ENCODE data around the gene ESAM. TPM values are rescaled to one million over a fixed set of nuclear protein-coding genes. Genes with fewer than 3 reads are reported as not detected.

The ESAM gene
- polyA plus RNA-seq, 1 donor from 2014 or later: 0.77 TPM

DNA sequence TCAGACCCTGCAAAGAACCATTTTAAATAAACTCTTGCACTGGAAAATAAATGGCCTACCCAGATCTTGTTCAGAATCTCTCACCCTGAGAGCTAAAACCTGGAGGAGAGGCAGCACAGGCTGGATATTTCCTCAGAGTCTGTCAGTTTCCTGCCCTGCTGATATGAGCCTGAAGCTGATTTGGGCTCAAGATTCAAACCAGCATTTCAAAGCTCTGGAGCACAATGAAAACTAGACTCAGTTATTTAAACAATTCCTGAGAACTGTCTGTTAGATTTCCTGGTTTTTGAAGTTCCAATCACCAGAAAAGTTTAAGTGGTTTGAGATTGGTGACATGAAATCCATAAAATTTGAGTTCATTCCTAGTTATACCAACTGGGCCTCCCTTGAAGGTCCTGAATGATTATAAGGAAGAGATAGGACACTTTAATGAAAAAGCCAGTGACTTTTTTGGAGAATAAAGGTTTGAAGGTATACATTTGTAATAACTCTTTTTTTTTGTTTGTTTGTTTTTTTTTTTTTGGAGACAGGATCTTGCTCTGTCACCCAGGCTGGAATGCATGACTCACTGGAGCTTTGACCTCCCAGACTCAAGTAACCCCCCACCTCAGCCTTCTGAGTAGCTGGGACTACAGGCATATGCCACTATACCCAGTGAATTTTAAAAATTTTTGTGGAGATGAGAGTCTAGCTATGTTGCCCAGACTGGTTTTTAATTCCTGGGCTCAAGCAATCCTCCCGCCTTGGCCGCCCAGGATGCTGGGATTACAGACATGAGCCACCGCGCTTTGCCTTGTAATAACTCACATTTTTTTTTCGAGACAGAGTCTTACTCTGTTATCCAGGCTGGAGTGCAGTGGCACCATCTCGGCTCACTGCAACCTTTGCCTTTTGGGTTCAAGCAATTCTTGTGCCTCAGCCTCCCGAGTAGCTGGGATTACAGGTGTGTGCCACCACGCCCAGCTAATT is 8.0 kb upstream of the ESAM start:
- TF ChIP-seq EP300 (conservative IDR thresholded peaks at IDR 0.05; ENCODE audit: poor library complexity, severe bottlenecking) (no peak), POLR2AphosphoS5 (IDR thresholded peaks at IDR 0.05) (no peak), EZH2 (IDR thresholded peaks at IDR 0.05; ENCODE audit: borderline replicate concordance, insufficient read depth, low read length, poor library complexity, severe bottlenecking) (no peak), MXI1 (conservative IDR thresholded peaks at IDR 0.05; ENCODE audit: poor library complexity, severe bottlenecking) (no peak), SMC3 (conservative IDR thresholded peaks at IDR 0.05; ENCODE audit: poor library complexity) (no peak), TAF1 (IDR thresholded peaks at IDR 0.05; ENCODE audit: low read depth) (no peak), RAD21 (conservative IDR thresholded peaks at IDR 0.05) (no peak), CTCF (IDR thresholded peaks at IDR 0.05; ENCODE audit: poor library complexity, severe bottlenecking) (no peak)
- TF ChIP-seq, protein P1, sequence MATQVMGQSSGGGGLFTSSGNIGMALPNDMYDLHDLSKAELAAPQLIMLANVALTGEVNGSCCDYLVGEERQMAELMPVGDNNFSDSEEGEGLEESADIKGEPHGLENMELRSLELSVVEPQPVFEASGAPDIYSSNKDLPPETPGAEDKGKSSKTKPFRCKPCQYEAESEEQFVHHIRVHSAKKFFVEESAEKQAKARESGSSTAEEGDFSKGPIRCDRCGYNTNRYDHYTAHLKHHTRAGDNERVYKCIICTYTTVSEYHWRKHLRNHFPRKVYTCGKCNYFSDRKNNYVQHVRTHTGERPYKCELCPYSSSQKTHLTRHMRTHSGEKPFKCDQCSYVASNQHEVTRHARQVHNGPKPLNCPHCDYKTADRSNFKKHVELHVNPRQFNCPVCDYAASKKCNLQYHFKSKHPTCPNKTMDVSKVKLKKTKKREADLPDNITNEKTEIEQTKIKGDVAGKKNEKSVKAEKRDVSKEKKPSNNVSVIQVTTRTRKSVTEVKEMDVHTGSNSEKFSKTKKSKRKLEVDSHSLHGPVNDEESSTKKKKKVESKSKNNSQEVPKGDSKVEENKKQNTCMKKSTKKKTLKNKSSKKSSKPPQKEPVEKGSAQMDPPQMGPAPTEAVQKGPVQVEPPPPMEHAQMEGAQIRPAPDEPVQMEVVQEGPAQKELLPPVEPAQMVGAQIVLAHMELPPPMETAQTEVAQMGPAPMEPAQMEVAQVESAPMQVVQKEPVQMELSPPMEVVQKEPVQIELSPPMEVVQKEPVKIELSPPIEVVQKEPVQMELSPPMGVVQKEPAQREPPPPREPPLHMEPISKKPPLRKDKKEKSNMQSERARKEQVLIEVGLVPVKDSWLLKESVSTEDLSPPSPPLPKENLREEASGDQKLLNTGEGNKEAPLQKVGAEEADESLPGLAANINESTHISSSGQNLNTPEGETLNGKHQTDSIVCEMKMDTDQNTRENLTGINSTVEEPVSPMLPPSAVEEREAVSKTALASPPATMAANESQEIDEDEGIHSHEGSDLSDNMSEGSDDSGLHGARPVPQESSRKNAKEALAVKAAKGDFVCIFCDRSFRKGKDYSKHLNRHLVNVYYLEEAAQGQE (IDR thresholded peaks at IDR 0.05; ENCODE audit: borderline replicate concordance): no peak
- no peaks in the 10 kb centered on the region for H3F3A ChIP-seq (ENCODE audit: insufficient read depth, low read length, poor library complexity, severe bottlenecking)
- H3K4me2 ChIP-seq (ENCODE audit: low read length): no peak overlapping the region
- H4K20me1 ChIP-seq (ENCODE audit: insufficient read depth): no peaks in the 10 kb centered on the region
- H3K79me2 ChIP-seq (replicated peaks; ENCODE audit: insufficient read depth, low read length): no peaks in the 10 kb centered on the region
- no peaks in the 10 kb centered on the region for H3K9me2 ChIP-seq (ENCODE audit: insufficient read depth, low read length)
- H3K27ac ChIP-seq (ENCODE audit: low read length): no peak overlapping the region
- H3K9me3 ChIP-seq (ENCODE audit: low read length): no peaks in the 10 kb centered on the region
- H3K27me3 ChIP-seq (ENCODE audit: insufficient read depth, low read depth, low read length): no peaks in the 10 kb centered on the region
- H2AFZ ChIP-seq (ENCODE audit: low read depth, low read length): no peak overlapping the region
- no peak overlapping the region for H3K9ac ChIP-seq (ENCODE audit: low read length)
- H3K36me3 ChIP-seq (ENCODE audit: insufficient read depth, low read length): no peaks in the 10 kb centered on the region
- H3K4me3 ChIP-seq (ENCODE audit: low read length): no peak overlapping the region

DNA sequence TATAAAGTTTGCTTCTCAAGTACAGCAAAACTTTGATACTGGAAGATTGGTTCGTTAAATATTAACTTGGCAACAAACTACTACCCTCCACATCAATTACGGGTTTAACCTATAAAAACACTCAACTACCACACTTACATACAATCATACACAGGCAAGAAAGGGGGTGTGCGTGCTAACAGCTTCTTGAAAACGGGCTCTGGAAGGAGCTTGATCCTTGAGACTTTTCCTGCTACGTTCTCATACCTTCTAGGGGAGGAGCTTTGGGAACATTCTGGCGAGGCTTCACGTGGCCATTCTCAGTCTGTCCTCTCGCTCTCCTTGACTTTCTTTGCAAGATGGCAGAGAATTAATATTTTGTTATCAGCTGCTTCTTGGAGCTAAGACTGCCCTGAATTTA is 6.8 kb upstream of the ESAM start:
- H3K9me2 ChIP-seq (ENCODE audit: insufficient read depth, low read length): no peaks in the 10 kb centered on the region
- H3F3A ChIP-seq (ENCODE audit: insufficient read depth, low read length, poor library complexity, severe bottlenecking): no peaks in the 10 kb centered on the region
- H2AFZ ChIP-seq (ENCODE audit: low read depth, low read length): no peak overlapping the region
- H3K79me2 ChIP-seq (replicated peaks; ENCODE audit: insufficient read depth, low read length): no peaks in the 10 kb centered on the region
- H3K9me3 ChIP-seq (ENCODE audit: low read length): no peaks in the 10 kb centered on the region
- no peaks in the 10 kb centered on the region for H3K27me3 ChIP-seq (ENCODE audit: insufficient read depth, low read depth, low read length)
- H4K20me1 ChIP-seq (ENCODE audit: insufficient read depth): no peaks in the 10 kb centered on the region
- H3K27ac ChIP-seq (ENCODE audit: low read length): no peak overlapping the region
- no peak overlapping the region for H3K4me3 ChIP-seq (ENCODE audit: low read length)
- H3K36me3 ChIP-seq (ENCODE audit: insufficient read depth, low read length): no peaks in the 10 kb centered on the region
- no peak overlapping the region for H3K4me2 ChIP-seq (ENCODE audit: low read length)
- TF ChIP-seq CTCF (IDR thresholded peaks at IDR 0.05; ENCODE audit: poor library complexity, severe bottlenecking): no peak
- TF ChIP-seq MXI1 (conservative IDR thresholded peaks at IDR 0.05; ENCODE audit: poor library complexity, severe bottlenecking): no peak
- TF ChIP-seq TAF1 (IDR thresholded peaks at IDR 0.05; ENCODE audit: low read depth): no peak
- TF ChIP-seq SMC3 (conservative IDR thresholded peaks at IDR 0.05; ENCODE audit: poor library complexity): no peak
- TF ChIP-seq RAD21 (conservative IDR thresholded peaks at IDR 0.05): no peak
- TF ChIP-seq, protein P1 (IDR thresholded peaks at IDR 0.05; ENCODE audit: borderline replicate concordance): no peak
- TF ChIP-seq EP300 (conservative IDR thresholded peaks at IDR 0.05; ENCODE audit: poor library complexity, severe bottlenecking): no peak
- TF ChIP-seq EZH2 (IDR thresholded peaks at IDR 0.05; ENCODE audit: borderline replicate concordance, insufficient read depth, low read length, poor library complexity, severe bottlenecking): no peak
- TF ChIP-seq POLR2AphosphoS5 (IDR thresholded peaks at IDR 0.05): no peak
- no peak overlapping the region for H3K9ac ChIP-seq (ENCODE audit: low read length)
